KMS-11 (cell line): ENCODE data around the gene ULK2.

Experiments
- H2AFZ ChIP-seq: fragments of 200-600 bp; sonication (generic); 2 replicates; pipeline ENCODE4 v1.6.1; 2016; ENCODE audit warnings: antibody characterized with exemption, mixed run types, low read depth
- H3K27ac ChIP-seq: fragments of 200-600 bp; sonication (generic); 2 replicates; pipeline ENCODE4 v1.6.1; 2016; ENCODE audit warnings: mild to moderate bottlenecking, mixed run types
- H3K27me3 ChIP-seq: fragments of 200-600 bp; sonication (generic); 2 replicates; pipeline ENCODE4 v1.6.1; 2017; ENCODE audit warnings: mild to moderate bottlenecking, low read depth, mixed run types, moderate library complexity; ENCODE audit not compliant: insufficient read depth
- H3K36me3 ChIP-seq: fragments of 200-600 bp; sonication (generic); 2 replicates; pipeline ENCODE4 v1.6.1; 2017; ENCODE audit warnings: mild to moderate bottlenecking, mixed run types; ENCODE audit not compliant: insufficient read depth
- H3K4me1 ChIP-seq: fragments of 200-600 bp; sonication (generic); 2 replicates; pipeline ENCODE4 v1.6.1; 2016; ENCODE audit warnings: mild to moderate bottlenecking, low read depth, mixed run types; ENCODE audit not compliant: poor library complexity, severe bottlenecking
- H3K4me2 ChIP-seq: fragments of 200-600 bp; sonication (generic); 2 replicates; pipeline ENCODE4 v1.7.0; 2016; ENCODE audit warnings: mild to moderate bottlenecking, mixed run types
- H3K4me3 ChIP-seq: fragments of 200-600 bp; sonication (generic); IDR thresholded peaks from 2 replicates; pipeline ENCODE4 v1.6.1; 2017; ENCODE audit warnings: low read depth, low read length, mixed read lengths; ENCODE audit not compliant: insufficient read depth
- H3K79me2 ChIP-seq: fragments of 200-600 bp; sonication (generic); 2 replicates; pipeline ENCODE4 v1.6.1; 2016; ENCODE audit warnings: low read depth, mixed run types; ENCODE audit not compliant: insufficient read depth
- H3K9ac ChIP-seq: fragments of 200-600 bp; sonication (generic); 2 replicates; pipeline ENCODE4 v1.6.1; 2016; ENCODE audit warnings: mild to moderate bottlenecking, mixed run types
- H4K20me1 ChIP-seq: fragments of 200-600 bp; sonication (generic); 2 replicates; pipeline ENCODE4 v1.6.1; 2016; ENCODE audit warnings: mild to moderate bottlenecking, mixed run types; ENCODE audit not compliant: insufficient read depth
- TF ChIP-seq, protein P1 (sequence below): fragments of 200-600 bp; sonication (generic); conservative IDR thresholded peaks from 2 replicates; pipeline ENCODE4 v1.6.1; 2017; ENCODE audit warnings: low read depth, mild to moderate bottlenecking, antibody characterized with exemption, low read length, moderate library complexity, mixed read lengths

The ULK2 gene

DNA sequence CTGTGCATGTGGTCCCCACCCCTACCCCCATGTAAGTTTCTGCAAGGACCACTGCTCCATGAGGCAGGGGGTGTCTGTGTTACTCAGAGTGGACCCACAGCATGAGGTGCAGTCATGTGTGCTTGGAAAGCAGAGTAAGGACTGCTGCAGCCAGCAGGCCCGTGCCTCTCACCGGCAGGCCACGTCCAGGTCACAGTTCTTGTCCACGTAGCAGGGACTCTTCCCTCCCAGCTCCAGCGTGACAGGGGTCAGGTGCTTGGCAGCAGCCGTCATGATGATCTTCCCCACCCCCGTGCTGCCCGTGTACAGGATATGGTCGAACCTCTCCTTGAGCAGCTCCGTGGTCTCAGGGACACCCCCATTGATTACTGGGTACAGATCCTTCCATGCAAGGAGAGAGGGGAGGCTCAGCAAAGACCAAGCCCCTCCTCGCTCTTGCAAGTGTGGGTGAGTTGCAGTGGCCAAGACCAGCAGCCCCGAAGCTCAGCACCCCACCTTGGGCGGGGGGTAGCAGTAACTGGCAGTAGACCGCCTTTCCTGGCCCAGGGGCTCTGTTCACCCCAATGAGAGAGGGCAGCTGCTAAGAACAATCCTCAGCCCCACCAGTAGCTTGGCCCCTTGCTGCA, 125.8 kb downstream of the ULK2 start:
- Histone ChIP-seq H3K4me3 (no peak overlapping the region), H4K20me1 (no peaks in the 10 kb centered on the region), H3K27me3 (no peaks in the 10 kb centered on the region), H3K79me2 (no peaks in the 10 kb centered on the region), H3K9ac (no peak overlapping the region), H3K27ac (no peak overlapping the region), H3K36me3 (no peaks in the 10 kb centered on the region), H2AFZ (no peak overlapping the region), H3K4me1 (no peaks in the 10 kb centered on the region), H3K4me2 (no peak overlapping the region)
- TF ChIP-seq, protein P1, sequence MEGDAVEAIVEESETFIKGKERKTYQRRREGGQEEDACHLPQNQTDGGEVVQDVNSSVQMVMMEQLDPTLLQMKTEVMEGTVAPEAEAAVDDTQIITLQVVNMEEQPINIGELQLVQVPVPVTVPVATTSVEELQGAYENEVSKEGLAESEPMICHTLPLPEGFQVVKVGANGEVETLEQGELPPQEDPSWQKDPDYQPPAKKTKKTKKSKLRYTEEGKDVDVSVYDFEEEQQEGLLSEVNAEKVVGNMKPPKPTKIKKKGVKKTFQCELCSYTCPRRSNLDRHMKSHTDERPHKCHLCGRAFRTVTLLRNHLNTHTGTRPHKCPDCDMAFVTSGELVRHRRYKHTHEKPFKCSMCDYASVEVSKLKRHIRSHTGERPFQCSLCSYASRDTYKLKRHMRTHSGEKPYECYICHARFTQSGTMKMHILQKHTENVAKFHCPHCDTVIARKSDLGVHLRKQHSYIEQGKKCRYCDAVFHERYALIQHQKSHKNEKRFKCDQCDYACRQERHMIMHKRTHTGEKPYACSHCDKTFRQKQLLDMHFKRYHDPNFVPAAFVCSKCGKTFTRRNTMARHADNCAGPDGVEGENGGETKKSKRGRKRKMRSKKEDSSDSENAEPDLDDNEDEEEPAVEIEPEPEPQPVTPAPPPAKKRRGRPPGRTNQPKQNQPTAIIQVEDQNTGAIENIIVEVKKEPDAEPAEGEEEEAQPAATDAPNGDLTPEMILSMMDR: no peak

DNA sequence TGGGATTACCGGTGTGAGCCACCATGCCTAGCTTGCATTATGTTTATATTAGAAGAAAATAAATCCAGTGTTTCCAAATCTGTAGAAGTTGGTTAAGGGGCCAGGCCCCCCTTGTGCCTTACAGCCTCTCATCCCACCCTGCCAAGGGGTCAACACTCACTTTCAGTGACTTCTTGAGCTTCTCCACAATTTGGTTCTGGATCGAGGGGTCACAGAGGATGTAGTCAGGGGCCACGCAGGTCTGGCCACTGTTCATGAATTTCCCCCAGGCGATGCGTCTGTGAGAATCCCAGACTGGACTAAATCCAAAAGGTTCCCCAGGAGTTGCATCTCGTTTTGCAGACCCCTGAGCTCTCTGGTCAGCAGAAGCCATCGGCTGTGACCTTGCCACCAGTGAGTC, 126.8 kb downstream of the ULK2 start:
- H3K36me3 ChIP-seq: no peaks in the 10 kb centered on the region
- no peak overlapping the region for H3K9ac ChIP-seq
- no peaks in the 10 kb centered on the region for H3K4me1 ChIP-seq
- H4K20me1 ChIP-seq: no peaks in the 10 kb centered on the region
- H3K4me3 ChIP-seq: no peak overlapping the region
- TF ChIP-seq, protein P1: no peak
- H3K79me2 ChIP-seq: no peaks in the 10 kb centered on the region
- no peak overlapping the region for H2AFZ ChIP-seq
- H3K27ac ChIP-seq: no peak overlapping the region
- H3K27me3 ChIP-seq: no peaks in the 10 kb centered on the region
- no peak overlapping the region for H3K4me2 ChIP-seq

DNA sequence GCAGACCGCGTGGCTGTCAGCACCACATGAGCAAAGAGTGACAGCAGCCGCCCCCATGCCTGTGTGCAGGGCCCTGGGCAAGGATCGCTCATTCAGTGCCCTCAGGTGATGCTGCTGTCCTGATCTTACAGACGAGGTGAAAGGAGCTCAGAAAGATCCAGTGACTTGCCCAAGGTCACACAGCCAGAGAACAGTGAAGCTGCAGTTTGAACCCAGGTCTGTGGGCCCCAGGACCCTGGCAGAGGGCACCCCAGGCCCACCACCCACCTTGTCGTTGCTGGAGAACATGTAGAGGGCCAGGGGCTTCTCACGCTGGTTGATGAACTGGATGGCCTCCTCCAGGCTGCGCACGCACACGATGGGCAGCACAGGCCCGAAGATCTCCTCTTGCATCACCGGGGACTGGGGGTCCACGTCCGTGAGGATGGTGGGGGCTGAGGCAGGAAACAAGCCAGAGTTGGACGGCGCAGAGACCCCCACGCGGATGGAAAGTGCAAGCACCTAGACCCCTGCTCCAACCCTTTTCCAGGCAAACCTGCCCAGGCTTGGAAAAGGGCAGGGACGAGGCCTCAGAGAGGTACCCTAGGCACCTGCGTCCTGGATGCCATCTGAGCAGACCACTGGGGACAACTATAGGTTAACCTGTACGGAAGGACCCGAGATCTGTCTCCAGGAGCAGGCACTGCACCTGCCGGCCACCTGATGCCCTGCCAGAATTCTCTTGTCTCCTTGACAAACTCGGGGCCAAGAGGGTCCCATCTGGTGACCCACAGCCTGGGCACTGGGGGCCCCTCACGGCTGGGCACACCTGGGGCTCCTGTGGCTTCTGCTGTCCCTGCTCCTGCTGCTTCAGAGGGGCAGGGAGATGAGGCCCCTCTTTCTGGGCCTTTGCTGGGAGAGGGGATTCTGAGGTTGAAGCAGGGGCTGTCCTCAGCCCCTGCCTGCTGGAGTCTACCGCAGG, 128.2 kb downstream of the ULK2 start:
- no peak overlapping the region for H3K9ac ChIP-seq
- TF ChIP-seq, protein P1: no peak
- H3K4me2 ChIP-seq: no peak overlapping the region
- H3K79me2 ChIP-seq: no peaks in the 10 kb centered on the region
- H3K27ac ChIP-seq: no peak overlapping the region
- no peaks in the 10 kb centered on the region for H3K4me1 ChIP-seq
- no peak overlapping the region for H2AFZ ChIP-seq
- no peaks in the 10 kb centered on the region for H3K36me3 ChIP-seq
- H3K27me3 ChIP-seq: no peaks in the 10 kb centered on the region
- H3K4me3 ChIP-seq: no peak overlapping the region
- H4K20me1 ChIP-seq: no peaks in the 10 kb centered on the region

DNA sequence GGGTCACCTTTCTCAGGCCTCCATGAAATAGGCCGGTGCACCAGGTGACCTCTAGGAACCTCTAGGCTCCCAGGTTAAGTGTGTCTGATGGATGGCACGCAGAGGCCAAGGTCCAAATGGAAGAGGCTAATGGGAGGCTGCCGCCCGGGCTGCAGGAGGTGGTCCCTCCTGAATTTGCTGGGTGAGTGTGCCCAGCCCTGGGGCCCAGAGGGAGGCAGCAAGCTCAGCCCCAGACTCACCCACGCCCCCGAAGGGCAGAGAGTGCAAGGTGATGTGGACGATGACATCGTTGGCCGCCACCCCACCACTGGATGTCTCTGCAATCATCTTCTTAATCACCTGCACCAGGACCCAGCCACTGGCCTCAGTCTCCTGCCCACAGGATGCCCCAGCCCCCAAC, 129.0 kb downstream of the ULK2 start:
- TF ChIP-seq, protein P1: no peak
- H3K4me2 ChIP-seq: no peak overlapping the region
- H4K20me1 ChIP-seq: no peaks in the 10 kb centered on the region
- no peaks in the 10 kb centered on the region for H3K36me3 ChIP-seq
- no peak overlapping the region for H3K27ac ChIP-seq
- H3K4me3 ChIP-seq: no peak overlapping the region
- no peak overlapping the region for H2AFZ ChIP-seq
- no peaks in the 10 kb centered on the region for H3K27me3 ChIP-seq
- no peaks in the 10 kb centered on the region for H3K4me1 ChIP-seq
- H3K9ac ChIP-seq: no peak overlapping the region
- H3K79me2 ChIP-seq: no peaks in the 10 kb centered on the region
